Measurements from ENCODE around the gene CDH15. TPM values are rescaled to one million over a fixed set of nuclear protein-coding genes. Genes with fewer than 3 reads are reported as not detected.
"Not testable (repeated sequence)": the region's sequence is repeated elsewhere in the genome, so short reads cannot be mapped to it uniquely, and the experiment has no call there.

Gene CDH15
- total and polyA plus RNA-seq, 9 donors = 0.10 to 0.45 (median 0.30) TPM; not detected in 5

GRCh38 chr16:89164847-89165680, 6.5 kb upstream of the CDH15 start:
- intact Hi-C loops (cut with DNase I) = loop anchor here in 1 of 4 donors (5.0 kb wide), 1 partner anchor 223 kb away; no protein-coding TSS in a partner anchor
- no peaks in the 10 kb centered on the region for H3K4me1 ChIP-seq (ENCODE audit: insufficient read depth)
- no peak overlapping the region for H3K27ac ChIP-seq
- H3K27me3 ChIP-seq = peaks cover 4% of the 10 kb centered on the region
- no peaks in the 10 kb centered on the region for H3K36me3 ChIP-seq
- H3K4me3 ChIP-seq = no peak overlapping the region
- H3K9me3 ChIP-seq = no peaks in the 10 kb centered on the region
- no peak for DNase-seq
- TF ChIP-seq EP300 (IDR thresholded peaks at IDR 0.05) (no peak), CTCF (IDR thresholded peaks at IDR 0.05) (no peak)
- 48 to 57% (median 54%) methylated on average over 16 to 20 of the region's 20 CpGs for WGBS, 3 donors

GRCh38 chr16:89165681-89165979, 5.9 kb upstream of the CDH15 start:
- H3K9me3 ChIP-seq; H3K4me1 ChIP-seq (ENCODE audit: insufficient read depth); DNase-seq; H3K4me3 ChIP-seq; intact Hi-C loops (cut with DNase I); H3K27ac ChIP-seq; H3K27me3 ChIP-seq; H3K36me3 ChIP-seq: not testable (repeated sequence)
- 30 to 51% (median 48%) methylated on average over 10 of the region's 10 CpGs for WGBS, 3 donors

DNA sequence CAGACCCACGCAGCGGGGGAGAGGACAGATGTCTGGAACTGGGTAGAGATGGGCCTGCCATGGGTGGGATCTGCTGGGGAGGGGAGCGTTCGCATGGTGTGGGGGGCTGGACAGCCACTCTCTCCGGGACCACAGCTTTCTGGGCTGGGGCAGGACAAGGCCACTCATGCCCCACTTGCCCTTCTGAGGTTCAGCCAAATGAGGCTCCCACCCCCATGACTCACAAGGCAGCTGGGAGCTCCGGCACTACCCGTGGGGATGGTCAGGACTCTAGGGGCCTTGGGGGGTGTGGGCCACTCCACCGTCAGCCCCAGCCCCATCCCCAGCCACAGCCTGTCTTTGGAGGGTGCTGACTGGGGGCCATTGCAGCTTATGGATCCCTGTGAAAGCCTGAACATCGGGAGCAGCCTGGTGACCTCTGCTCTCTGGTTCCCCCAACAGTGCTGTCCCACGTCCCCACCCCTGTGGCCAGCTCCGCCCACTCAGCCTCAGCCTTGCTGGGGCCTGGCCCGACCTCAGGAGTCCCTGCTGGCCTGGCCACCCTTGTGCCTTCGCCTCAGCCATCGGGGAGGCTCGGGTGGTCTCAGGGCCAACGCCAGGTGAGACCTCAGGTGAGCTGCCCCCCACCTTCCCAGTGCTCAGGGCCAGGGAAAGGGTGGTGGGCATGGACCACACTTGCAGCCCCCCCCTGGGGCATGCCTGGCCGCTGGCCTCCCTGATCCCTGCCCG, 4.7 kb upstream of the CDH15 start:
- whole genome bisulfite sequencing, 3 donors = 53 to 66% (median 53%) methylated on average over 6 to 18 of the region's 18 CpGs
- intact Hi-C loops (cut with DNase I) = no loop called here
- H3K27ac ChIP-seq = no peak overlapping the region
- TF ChIP-seq EP300 (IDR thresholded peaks at IDR 0.05) (no peak), POLR2A (IDR thresholded peaks at IDR 0.05) (no peak), CTCF (IDR thresholded peaks at IDR 0.05) (no peak)
- no peak overlapping the region for H3K4me3 ChIP-seq
- H3K4me1 ChIP-seq (ENCODE audit: insufficient read depth) = peaks cover 3% of the 10 kb centered on the region
- no peak for DNase-seq
- no peaks in the 10 kb centered on the region for H3K36me3 ChIP-seq
- no peaks in the 10 kb centered on the region for H3K9me3 ChIP-seq
- H3K27me3 ChIP-seq = peaks cover 6% of the 10 kb centered on the region

DNA sequence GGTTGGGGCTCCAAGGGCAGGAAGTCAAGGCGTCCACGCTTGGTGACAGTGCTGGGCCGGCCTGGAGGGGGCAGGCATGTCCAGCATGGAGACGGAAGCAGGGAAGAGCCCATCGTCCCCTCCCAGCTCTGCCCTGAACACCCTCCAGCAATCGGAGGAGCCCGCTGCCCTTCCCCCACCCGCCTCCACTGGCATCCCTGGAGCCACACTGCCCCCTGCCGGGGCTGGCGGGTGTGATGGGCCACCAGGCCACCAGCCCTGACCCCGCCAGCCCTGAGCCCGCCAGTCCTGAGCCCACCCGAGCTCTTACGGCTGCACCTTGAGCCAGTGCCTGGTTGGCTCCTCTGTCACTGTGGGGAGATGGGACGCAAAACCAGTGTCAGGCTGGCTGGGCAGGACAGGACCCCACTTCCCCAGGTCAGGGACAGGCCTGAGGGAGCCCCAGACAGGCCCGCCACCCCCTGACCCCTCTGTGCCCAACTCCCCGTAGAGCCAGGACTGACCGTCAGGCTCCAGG, 4.1 kb upstream of the CDH15 start:
- 6 to 9% (median 7%) methylated on average over 14 to 18 of the region's 18 CpGs for WGBS, 3 donors
- Histone ChIP-seq H3K4me1 (ENCODE audit: insufficient read depth) (peaks cover 3% of the 10 kb centered on the region), H3K27me3 (peaks cover 7% of the 10 kb centered on the region), H3K27ac (no peak overlapping the region), H3K9me3 (no peaks in the 10 kb centered on the region), H3K36me3 (no peaks in the 10 kb centered on the region), H3K4me3 (no peak overlapping the region)
- TF ChIP-seq EP300 (IDR thresholded peaks at IDR 0.05) (no peak), CTCF (IDR thresholded peaks at IDR 0.05) (peak in 1 of 3 donors; percentile 37)
- intact Hi-C loops (cut with DNase I) = no loop called here
- peak; percentile 33 to 82 (median 67) for DNase-seq

All from ovary (tissue), 9 donors.